Lung (tissue), 12 donors: ENCODE data around the gene GMPR. TPM values are rescaled to one million over a fixed set of nuclear protein-coding genes. Genes with fewer than 3 reads are reported as not detected.

Experiments used
- ATAC-seq: fragments of 200-7000 bp; cut with Tn5 transposase; one replicate; pipeline ENCODE4 v1.9.1; 2020; ENCODE audit warnings: moderate number of reproducible peaks; ENCODE audit not compliant: insufficient read depth, low FRiP score
- DNase-seq, 3 donors: peaks; one replicate each; pipeline ENCODE4 v3.0.0-alpha.2; 2013 to 2017
- H3K27ac ChIP-seq, 2 donors: one replicate each; pipeline ENCODE4 v1.5.1; 2013; ENCODE audit warnings: mild to moderate bottlenecking in 2 of 2, moderate library complexity in 2 of 2, control low read depth in 1 of 2, inconsistent platforms in 1 of 2, low read depth in 1 of 2, low read length in 1 of 2
- H3K27me3 ChIP-seq, 3 donors: one replicate each; pipeline ENCODE4 v1.5.1; 2013; ENCODE audit warnings: low read length in 2 of 3; ENCODE audit not compliant: control insufficient read depth in 3 of 3, insufficient read depth in 3 of 3
- H3K36me3 ChIP-seq, 4 donors: one replicate each; pipeline ENCODE4 v1.5.1; 2013; ENCODE audit warnings: low read length in 4 of 4, mild to moderate bottlenecking in 1 of 4, moderate library complexity in 1 of 4; ENCODE audit not compliant: control insufficient read depth in 4 of 4, insufficient read depth in 4 of 4
- H3K4me1 ChIP-seq, 5 donors: one replicate each; pipeline ENCODE4 v1.5.1; 2013; ENCODE audit warnings: low read length in 5 of 5, mild to moderate bottlenecking in 2 of 5, moderate library complexity in 1 of 5; ENCODE audit not compliant: control insufficient read depth in 5 of 5, insufficient read depth in 5 of 5
- H3K4me3 ChIP-seq: one replicate; pipeline ENCODE4 v1.5.1; 2013; ENCODE audit warnings: mild to moderate bottlenecking, control low read depth, moderate library complexity
- H3K9ac ChIP-seq, 2 donors: one replicate each; pipeline ENCODE4 v1.5.1; 2013; ENCODE audit warnings: low read length in 2 of 2, control low read depth in 1 of 2; ENCODE audit not compliant: insufficient read depth in 1 of 2
- H3K9me3 ChIP-seq, 4 donors: one replicate each; pipeline ENCODE4 v1.5.1; 2013; ENCODE audit warnings: low read length in 3 of 4, mild to moderate bottlenecking in 1 of 4, moderate library complexity in 1 of 4; ENCODE audit not compliant: control insufficient read depth in 4 of 4, insufficient read depth in 3 of 4
- CTCF ChIP-seq: IDR thresholded peaks from 2 replicates; pipeline ENCODE4 v1.5.1; 2012; ENCODE audit warnings: mild to moderate bottlenecking; ENCODE audit errors: control extremely low read depth, extremely low read depth
- WGBS, 2 donors: extraction: QIAGEN DNeasy Blood & Tissue Kit; methylation state at CpG; one replicate each; pipeline ENCODE4 v1.1.7; 2013; 5-methylcytosine and 5-hydroxymethylcytosine counted together
- polyA plus RNA-seq, 2 donors: library from polyadenylated mRNA; stranded (reverse); fragments of 200-250 nt; gene quantifications; one replicate each; pipeline ENCODE4 v1.2.1, GENCODE V29; 2013
- total RNA-seq, 2 donors: library from RNA; depleted of rRNA in 1 of 2; stranded (reverse); fragments of >200 nt in 1 of 2; gene quantifications; one replicate each; pipeline ENCODE4 v1.2.1, GENCODE V29; 2014 to 2021
- donor health status: control.
- donor health status: control.
- donor health status: Bipolar disorder and iron deficiency.
- donor health status: healthy.
- donor health status: DM: yes; HTN: yes; CAD: no.

Gene GMPR
- total and polyA plus RNA-seq, 4 donors: 8.6 to 16.6 (median 12.9) TPM

GRCh38 chr6:16209539-16209938 lies 28.8 kb upstream of the GMPR start:
- peaks cover 0 to 3% (median 0%) of the 10 kb centered on the region in 3 donors for H3K27me3 ChIP-seq
- no peak overlapping the region for H3K9ac ChIP-seq
- WGBS, 2 donors: 83 to 90% methylated on average over 4 of the region's 4 CpGs

GRCh38 chr6:16212276-16212675 lies 26.1 kb upstream of the GMPR start:
- peaks cover 0 to 2% (median 0%) of the 10 kb centered on the region in 4 donors for H3K9me3 ChIP-seq
- H3K27me3 ChIP-seq: peaks cover 0 to 3% (median 3%) of the 10 kb centered on the region in 3 donors
- H3K36me3 ChIP-seq: no peaks in the 10 kb centered on the region
- H3K9ac ChIP-seq: no peak overlapping the region
- DNase-seq: no peak
- peaks cover 0 to 9% (median 0%) of the 10 kb centered on the region in 5 donors for H3K4me1 ChIP-seq
- 97 to 99% methylated on average over 4 of the region's 4 CpGs for WGBS, 2 donors
- ATAC-seq: no peak
- no peak overlapping the region for H3K4me3 ChIP-seq
- no peak for TF ChIP-seq CTCF
- H3K27ac ChIP-seq: no peak overlapping the region

More at GRCh38 chr6:16209539-16209938, 28.8 kb upstream of the GMPR start:
- DNase-seq (no peak), ATAC-seq (no peak)
- Histone ChIP-seq H3K4me3 (no peak overlapping the region), H3K9me3 (no peaks in the 10 kb centered on the region), H3K27ac (no peak overlapping the region), H3K4me1 (peaks cover 0 to 9% (median 2%) of the 10 kb centered on the region in 5 donors), H3K36me3 (no peaks in the 10 kb centered on the region)
- no peak for TF ChIP-seq CTCF

- Histone ChIP-seq H3K27me3 (peaks cover 0 to 3% (median 0%) of the 10 kb centered on the region in 3 donors), H3K9ac (no peak overlapping the region), H3K27ac (no peak overlapping the region), H3K4me3 (no peak overlapping the region), H3K9me3 (peaks cover 0 to 4% (median 0%) of the 10 kb centered on the region in 4 donors), H3K4me1 (peaks cover 0 to 9% (median 0%) of the 10 kb centered on the region in 5 donors), H3K36me3 (no peaks in the 10 kb centered on the region)
- ATAC-seq: no peak
- peak; percentile 73 to 83 (median 76) for DNase-seq
- TF ChIP-seq CTCF: no peak
- WGBS, 2 donors: 27 to 37% methylated on average over 41 to 43 of the region's 43 CpGs
Observed at GRCh38 chr6:16216501-16217155, 21.8 kb upstream of the GMPR start.
